Hepatocyte (in vitro differentiated cells): Measurements from ENCODE around the gene GDI2.

Experiments
- EZH2 ChIP-seq: fragments of 200-600 bp; sonication (generic); IDR thresholded peaks from 2 replicates; pipeline ENCODE4 v1.6.1; 2016; ENCODE audit warnings: antibody characterized with exemption, mild to moderate bottlenecking, borderline replicate concordance
- TF ChIP-seq, protein P1 (sequence below): fragments of 200-600 bp; sonication (generic); IDR thresholded peaks from 2 replicates; pipeline ENCODE4 v1.5.1; 2016; ENCODE audit warnings: antibody characterized with exemption, mild to moderate bottlenecking; ENCODE audit not compliant: poor library complexity

DNA sequence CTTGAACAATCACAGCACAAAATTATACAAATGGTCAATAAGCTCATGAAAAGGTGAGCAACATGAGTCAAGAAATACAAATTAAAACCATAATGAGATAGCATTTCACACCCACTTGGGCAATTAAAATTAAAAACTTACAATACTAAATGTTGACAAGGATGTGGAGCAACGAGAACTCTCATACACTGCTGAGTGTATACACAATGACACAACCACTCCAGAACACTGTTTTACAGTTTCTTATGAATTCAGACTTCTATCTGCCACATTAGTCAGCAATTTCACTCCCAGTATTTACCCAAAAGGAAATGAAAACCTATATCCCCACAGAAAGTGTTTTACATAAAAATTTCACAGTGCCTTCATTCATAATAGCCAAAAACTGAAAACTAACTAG is 31.1 kb downstream of the GDI2 start:
- TF ChIP-seq EZH2 = no peak
- TF ChIP-seq, protein P1, sequence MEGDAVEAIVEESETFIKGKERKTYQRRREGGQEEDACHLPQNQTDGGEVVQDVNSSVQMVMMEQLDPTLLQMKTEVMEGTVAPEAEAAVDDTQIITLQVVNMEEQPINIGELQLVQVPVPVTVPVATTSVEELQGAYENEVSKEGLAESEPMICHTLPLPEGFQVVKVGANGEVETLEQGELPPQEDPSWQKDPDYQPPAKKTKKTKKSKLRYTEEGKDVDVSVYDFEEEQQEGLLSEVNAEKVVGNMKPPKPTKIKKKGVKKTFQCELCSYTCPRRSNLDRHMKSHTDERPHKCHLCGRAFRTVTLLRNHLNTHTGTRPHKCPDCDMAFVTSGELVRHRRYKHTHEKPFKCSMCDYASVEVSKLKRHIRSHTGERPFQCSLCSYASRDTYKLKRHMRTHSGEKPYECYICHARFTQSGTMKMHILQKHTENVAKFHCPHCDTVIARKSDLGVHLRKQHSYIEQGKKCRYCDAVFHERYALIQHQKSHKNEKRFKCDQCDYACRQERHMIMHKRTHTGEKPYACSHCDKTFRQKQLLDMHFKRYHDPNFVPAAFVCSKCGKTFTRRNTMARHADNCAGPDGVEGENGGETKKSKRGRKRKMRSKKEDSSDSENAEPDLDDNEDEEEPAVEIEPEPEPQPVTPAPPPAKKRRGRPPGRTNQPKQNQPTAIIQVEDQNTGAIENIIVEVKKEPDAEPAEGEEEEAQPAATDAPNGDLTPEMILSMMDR = no peak
